ENCODE measurements around the gene CDC25C.
"Not testable (repeated sequence)": the region's sequence is repeated elsewhere in the genome, so short reads cannot be mapped to it uniquely, and the experiment has no call there.

The CDC25C gene

DNA sequence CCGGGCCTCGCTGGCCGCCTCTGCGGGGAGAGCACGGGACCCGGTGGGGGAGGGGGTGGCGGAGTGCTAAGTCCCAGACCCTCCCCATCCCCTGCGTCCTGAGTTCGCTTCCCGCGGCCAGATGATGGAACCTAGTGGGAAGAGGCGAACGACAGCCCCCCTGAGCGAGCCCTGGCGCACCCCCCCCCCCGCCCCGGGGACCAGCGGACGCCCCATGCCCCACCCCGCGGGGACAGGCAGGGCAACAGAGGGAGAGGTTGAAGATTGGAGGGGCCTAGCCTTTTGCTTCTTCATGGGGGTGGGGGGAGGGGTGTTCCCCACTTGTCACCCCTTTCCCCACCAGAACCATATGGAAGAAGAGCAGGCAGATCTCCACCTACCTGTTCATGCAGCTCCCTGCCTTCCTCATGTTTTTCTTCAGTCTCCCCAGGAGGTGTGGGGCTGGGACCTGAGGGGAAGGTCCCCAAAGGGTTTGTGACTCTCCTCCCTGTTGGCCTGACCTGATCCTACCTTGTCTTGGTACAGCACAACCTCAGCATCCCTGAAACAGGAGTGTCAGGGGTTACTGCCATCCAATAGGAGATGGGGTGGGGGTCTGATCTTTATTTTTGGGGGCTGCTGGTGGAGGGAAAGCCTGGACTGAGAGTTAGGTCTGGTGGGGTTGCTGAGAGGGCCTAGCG is 6.9 kb upstream of the CDC25C start:
- H3K4me3 ChIP-seq (ENCODE audit: low read depth, low read length), result peak overlapping the region; percentile 91
- no peak for DNase-seq (ENCODE audit: low read depth)
- TF ChIP-seq, protein P1, sequence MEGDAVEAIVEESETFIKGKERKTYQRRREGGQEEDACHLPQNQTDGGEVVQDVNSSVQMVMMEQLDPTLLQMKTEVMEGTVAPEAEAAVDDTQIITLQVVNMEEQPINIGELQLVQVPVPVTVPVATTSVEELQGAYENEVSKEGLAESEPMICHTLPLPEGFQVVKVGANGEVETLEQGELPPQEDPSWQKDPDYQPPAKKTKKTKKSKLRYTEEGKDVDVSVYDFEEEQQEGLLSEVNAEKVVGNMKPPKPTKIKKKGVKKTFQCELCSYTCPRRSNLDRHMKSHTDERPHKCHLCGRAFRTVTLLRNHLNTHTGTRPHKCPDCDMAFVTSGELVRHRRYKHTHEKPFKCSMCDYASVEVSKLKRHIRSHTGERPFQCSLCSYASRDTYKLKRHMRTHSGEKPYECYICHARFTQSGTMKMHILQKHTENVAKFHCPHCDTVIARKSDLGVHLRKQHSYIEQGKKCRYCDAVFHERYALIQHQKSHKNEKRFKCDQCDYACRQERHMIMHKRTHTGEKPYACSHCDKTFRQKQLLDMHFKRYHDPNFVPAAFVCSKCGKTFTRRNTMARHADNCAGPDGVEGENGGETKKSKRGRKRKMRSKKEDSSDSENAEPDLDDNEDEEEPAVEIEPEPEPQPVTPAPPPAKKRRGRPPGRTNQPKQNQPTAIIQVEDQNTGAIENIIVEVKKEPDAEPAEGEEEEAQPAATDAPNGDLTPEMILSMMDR (conservative IDR thresholded peaks at IDR 0.05; ENCODE audit: low read depth, low read length), result no peak

DNA sequence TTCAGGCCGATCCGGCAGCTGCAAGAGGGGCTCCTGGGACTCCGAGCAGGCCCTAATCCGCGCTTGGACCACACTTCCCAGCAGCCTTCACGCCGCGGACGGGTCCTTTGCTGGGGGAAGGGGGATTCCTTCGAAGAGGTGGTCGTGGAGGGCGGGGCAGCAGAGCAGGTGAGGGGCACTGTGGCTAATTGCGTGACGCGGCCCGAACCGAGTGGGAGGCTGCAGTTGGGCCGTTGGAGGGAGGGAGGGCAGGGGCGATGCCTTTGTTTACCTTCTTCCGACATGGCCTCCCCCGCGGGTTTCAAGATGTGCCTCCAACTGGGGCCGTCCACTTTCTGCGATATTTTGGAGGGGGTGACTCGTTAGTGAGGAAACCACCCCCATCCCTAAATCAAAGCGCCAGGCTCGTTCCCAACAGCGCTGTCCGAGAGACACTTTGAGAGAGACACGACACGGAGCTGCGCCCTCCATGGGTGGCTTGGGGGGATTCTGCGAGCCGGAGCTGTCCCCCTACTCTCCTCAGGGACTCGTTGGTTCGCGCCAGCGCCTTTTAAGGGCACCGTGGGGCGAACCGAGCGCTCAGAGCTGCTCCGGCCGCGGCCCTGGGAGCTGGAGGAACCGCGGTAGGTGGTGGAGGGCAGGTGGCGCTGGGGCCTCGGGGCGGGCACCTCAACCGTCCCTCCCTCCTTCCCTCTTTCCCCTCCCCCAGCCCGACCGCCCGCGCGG is 6.2 kb upstream of the CDC25C start, which contains the start of gene FAM53C:
Gene FAM53C (plus strand): TSS at position 582 of the 726 bp plus-strand sequence. CDS start 3,070 bp downstream, outside the sequence.
- peak; percentile 96 for DNase-seq (ENCODE audit: low read depth)
- peak within 1 kb of the TSS; percentile 91 for H3K4me3 ChIP-seq (ENCODE audit: low read depth, low read length)
- TF ChIP-seq, protein P1 (conservative IDR thresholded peaks at IDR 0.05; ENCODE audit: low read depth, low read length), result no peak

DNA sequence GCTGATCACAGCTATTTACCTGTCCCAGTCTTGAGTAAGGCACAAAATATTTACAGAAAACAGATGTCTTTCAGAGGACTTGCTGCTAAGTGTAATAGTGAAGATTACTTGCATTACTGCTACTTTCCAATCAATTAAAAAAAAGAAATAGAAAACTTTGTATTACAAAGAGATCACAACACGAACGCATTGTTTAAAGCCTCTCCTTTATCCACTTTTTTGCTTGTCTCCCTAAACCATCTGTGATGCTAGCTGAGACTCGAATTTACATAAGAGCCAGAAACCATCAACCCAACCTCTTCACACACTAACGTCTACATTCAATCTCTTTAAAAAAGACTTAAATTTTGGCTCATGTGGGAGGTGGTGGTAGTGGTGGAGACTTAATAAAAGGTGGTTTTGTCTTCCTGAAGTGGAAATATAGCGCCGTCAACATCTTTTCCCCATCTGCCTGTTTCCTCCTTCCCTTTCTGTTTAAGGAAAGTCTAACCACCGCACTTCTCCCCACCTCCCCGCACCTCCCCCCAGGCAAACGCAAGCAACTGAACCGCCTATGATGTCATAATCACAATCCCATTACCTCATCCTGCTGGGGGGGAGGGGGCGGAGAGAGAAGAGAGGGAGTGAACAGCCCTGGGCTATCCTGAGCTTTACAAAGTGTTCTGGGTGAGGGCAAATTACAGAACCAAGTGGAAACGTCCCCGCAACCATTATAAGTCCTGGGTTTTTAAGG is 5.5 kb upstream of the CDC25C start:
- TF ChIP-seq, protein P1 (conservative IDR thresholded peaks at IDR 0.05; ENCODE audit: low read depth, low read length), result no peak
- DNase-seq (ENCODE audit: low read depth), result peak; percentile 86
- H3K4me3 ChIP-seq (ENCODE audit: low read depth, low read length), result peak overlapping the region; percentile 91

DNA sequence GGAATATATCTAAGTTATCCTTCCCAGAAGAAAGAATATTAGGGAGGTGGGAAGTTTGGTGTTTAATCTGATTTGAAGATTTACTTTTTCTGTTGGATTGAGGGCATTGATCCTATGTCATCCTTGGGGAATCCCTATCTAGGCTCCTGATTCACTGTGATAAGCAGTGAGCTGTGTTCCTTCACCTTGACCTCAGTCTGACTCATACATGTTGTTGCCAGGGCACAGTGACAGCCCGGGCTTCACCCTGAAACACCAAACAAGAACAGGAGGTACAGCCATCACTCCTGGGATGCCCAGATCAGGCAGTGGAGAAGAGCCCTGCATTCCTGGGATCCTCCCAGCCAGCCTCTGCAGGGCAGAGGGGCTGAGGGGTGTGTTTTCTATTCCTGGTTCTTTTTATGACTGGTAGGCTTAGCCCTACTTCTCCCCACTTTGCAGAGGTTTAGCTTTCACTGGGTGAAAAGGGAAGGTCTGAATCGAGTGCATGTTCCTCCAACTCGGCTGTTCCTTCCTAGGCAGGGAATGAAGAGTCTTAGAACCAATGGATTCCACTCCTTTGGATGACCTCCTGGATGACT is 3.4 kb upstream of the CDC25C start:
- no peak overlapping the region for H3K4me3 ChIP-seq (ENCODE audit: low read depth, low read length)
- no peak for DNase-seq (ENCODE audit: low read depth)
- TF ChIP-seq, protein P1 (conservative IDR thresholded peaks at IDR 0.05; ENCODE audit: low read depth, low read length), result no peak

DNA sequence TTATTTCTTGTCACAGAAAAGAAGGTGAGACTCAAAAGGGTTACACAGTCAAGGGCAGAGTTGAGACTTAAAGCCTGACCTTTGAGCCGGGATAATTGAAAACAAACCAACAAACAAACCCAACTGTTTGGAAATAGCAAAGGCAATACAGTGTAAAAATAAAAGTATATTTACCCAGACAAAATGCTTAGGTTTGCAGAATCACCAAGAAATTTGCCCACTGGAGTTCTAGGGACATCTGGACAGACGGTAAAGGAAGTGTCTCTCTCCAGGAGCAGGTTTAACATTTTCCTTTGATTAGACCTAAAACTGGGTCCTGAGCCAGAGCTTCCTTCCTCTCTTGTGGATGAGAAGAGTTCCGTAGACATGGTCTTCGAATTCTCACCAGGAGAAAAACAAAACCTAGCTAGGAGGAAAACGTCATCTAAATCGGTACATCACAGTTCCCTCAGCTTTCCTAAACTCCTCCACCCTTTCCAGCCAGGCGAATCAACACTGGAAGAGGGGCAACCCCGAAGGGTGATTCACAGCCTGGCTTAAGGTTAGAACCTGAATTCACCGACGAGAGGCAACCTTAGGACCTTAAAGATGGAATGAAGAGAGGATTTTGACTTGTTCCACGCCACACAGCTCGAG is 673 bp downstream of the CDC25C start:
- TF ChIP-seq, protein P1 (conservative IDR thresholded peaks at IDR 0.05; ENCODE audit: low read depth, low read length), result no peak
- no peak for DNase-seq (ENCODE audit: low read depth)
- peak overlapping the region; percentile 76 for H3K4me3 ChIP-seq (ENCODE audit: low read depth, low read length)

DNA sequence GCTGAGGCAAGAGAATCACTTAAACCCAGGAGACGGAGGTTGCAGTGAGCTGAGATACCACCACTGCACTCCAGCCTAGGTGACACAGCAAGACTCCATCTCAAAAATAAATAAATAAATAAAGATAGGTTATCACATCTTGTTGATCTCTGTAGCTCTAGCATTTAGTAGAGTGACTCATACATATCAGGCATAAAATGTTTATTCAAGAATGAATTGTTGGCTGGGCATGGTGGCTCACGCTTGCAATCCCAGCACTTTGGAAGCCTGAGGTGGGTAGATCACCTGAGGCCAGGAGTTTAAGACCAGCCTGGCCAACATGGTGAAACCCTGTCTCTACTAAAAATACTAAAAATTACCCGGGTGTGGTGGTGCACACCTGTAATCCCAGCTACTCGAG is 13.4 kb downstream of the CDC25C start:
- H3K4me3 ChIP-seq (ENCODE audit: low read depth, low read length); DNase-seq (ENCODE audit: low read depth): not testable (repeated sequence)
